Adipocyte (in vitro differentiated cells): ENCODE measurements around the gene GBF1.
A peak's percentile ranks its signal among the peaks of the same experiment; 100 is the strongest.
"Not testable (repeated sequence)": the region's sequence is repeated elsewhere in the genome, so short reads cannot be mapped to it uniquely, and the experiment has no call there.

Experiments
- DNase-seq: peaks from one replicate; pipeline ENCODE4 v3.0.0-alpha.2; 2015; ENCODE audit warnings: low read depth
- H3K27me3 ChIP-seq: replicated peaks from 2 replicates; pipeline ENCODE4 v1.7.0; 2013; ENCODE audit warnings: mild to moderate bottlenecking, low read length, moderate library complexity; ENCODE audit not compliant: control insufficient read depth, insufficient read depth
- H3K36me3 ChIP-seq: 2 replicates; pipeline ENCODE4 v1.7.0; 2013; ENCODE audit warnings: low read length, mild to moderate bottlenecking, moderate library complexity; ENCODE audit not compliant: control insufficient read depth, insufficient read depth, severe bottlenecking
- H3K4me1 ChIP-seq: 2 replicates; pipeline ENCODE4 v1.7.0; 2013; ENCODE audit warnings: mild to moderate bottlenecking, low read length, moderate library complexity; ENCODE audit not compliant: control insufficient read depth, insufficient read depth
- H3K4me3 ChIP-seq: 2 replicates; pipeline ENCODE4 v1.7.0; 2013; ENCODE audit warnings: mild to moderate bottlenecking, low read length, moderate library complexity
- H3K9ac ChIP-seq: 2 replicates; pipeline ENCODE4 v1.7.0; 2013; ENCODE audit warnings: mild to moderate bottlenecking, low read length, moderate library complexity
- H3K9me3 ChIP-seq: 2 replicates; pipeline ENCODE4 v1.7.0; 2013; ENCODE audit warnings: mild to moderate bottlenecking, low read length, moderate library complexity; ENCODE audit not compliant: control insufficient read depth

GBF1 gene

GRCh38 chr10:102289356-102289755, 44.0 kb downstream of the GBF1 start:
- no peak for DNase-seq
- Histone ChIP-seq H3K27me3 (no peaks in the 10 kb centered on the region), H3K4me1 (peaks cover 4% of the 10 kb centered on the region), H3K36me3 (no peaks in the 10 kb centered on the region), H3K9me3 (no peaks in the 10 kb centered on the region), H3K9ac (no peak overlapping the region), H3K4me3 (no peak overlapping the region)

GRCh38 chr10:102289840-102290239, 44.5 kb downstream of the GBF1 start:
- Histone ChIP-seq H3K9ac (no peak overlapping the region), H3K36me3 (no peaks in the 10 kb centered on the region), H3K9me3 (no peaks in the 10 kb centered on the region), H3K4me1 (peaks cover 4% of the 10 kb centered on the region), H3K4me3 (no peak overlapping the region), H3K27me3 (no peaks in the 10 kb centered on the region)
- DNase-seq: no peak

DNA sequence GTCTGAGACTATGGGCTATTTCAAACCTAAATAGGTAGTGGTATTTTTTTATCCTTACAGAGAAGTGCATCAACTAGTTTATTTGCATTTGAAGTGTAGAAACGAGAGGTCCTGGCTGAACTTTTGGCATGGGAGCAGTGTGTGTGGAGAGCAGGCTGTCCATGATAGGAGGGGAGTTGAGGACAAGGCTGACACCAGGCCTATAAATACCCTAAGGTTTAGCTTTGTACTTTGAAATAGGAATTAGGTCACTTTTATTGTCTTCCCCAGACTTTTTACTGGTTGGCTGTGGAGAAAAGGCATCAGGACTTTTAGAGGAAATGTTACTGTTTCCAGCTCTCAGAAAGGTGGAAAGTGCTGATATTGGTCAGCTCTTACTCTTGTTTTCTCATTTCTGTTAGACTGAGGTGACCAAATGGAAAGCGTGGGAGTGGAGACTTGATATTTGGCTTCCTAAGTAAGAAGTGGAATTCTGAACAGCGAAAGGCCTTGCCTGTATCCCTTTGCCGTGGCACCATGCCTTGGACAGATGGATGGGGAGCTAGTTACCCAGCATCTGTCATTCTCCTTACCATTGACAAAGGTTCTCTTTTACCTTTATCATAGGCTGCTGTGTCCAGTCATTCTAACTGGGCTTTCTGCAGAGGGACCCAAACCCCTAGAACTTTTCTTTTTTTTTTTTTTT, 46.0 kb downstream of the GBF1 start:
- no peaks in the 10 kb centered on the region for H3K27me3 ChIP-seq
- no peak overlapping the region for H3K4me3 ChIP-seq
- peaks cover 4% of the 10 kb centered on the region for H3K4me1 ChIP-seq
- no peak for DNase-seq
- no peaks in the 10 kb centered on the region for H3K9me3 ChIP-seq
- H3K9ac ChIP-seq: no peak overlapping the region
- H3K36me3 ChIP-seq: no peaks in the 10 kb centered on the region

DNA sequence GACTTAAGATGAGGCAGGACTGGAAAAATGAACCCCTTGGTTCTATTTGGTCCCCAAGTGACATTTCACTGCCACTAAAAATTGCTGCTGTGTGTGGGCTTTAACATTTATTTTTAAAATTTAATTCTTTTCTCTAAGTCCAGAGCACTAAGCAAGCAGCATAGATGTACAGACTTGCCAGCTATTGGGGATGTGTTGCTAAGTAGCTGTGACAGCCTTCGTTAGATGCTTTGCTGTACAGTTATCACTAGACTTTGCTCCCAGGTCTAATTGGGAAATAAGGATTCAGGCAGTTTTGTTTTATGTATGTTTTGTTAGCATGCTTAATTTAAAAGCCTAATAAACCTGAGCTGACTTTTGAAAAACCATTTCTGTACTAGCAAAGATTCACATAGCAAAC, 51.8 kb downstream of the GBF1 start:
- H3K4me1 ChIP-seq: peaks cover 10% of the 10 kb centered on the region
- peaks cover 9% of the 10 kb centered on the region for H3K36me3 ChIP-seq
- no peak for DNase-seq
- no peaks in the 10 kb centered on the region for H3K27me3 ChIP-seq
- H3K4me3 ChIP-seq: no peak overlapping the region
- H3K9me3 ChIP-seq: no peaks in the 10 kb centered on the region
- H3K9ac ChIP-seq: no peak overlapping the region

DNA sequence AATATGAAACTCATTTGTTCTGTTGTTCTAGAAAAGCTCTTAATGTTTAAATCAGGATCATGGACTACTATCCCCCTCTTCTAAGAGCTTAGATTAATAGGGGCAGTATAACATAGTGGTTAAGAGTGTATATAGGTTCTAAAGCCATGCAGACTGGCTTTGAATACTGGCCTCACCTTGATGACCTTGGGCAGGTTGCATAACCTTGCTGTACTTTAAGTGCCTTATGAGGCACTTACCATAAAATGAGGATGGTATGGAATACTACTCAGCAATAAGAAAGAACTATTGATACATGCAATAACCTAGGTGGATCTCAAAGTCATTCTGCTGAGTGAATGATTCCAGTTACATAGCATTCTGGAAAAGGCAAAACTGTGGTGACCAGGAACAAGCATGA, 53.6 kb downstream of the GBF1 start:
- Histone ChIP-seq H3K36me3 (peaks cover 9% of the 10 kb centered on the region), H3K9me3 (no peaks in the 10 kb centered on the region), H3K9ac (no peak overlapping the region), H3K4me3 (no peak overlapping the region), H3K27me3 (no peaks in the 10 kb centered on the region), H3K4me1 (peaks cover 10% of the 10 kb centered on the region)
- DNase-seq: no peak

- Histone ChIP-seq H3K9ac (no peak overlapping the region), H3K4me3 (no peak overlapping the region), H3K27me3 (no peaks in the 10 kb centered on the region), H3K36me3 (peaks cover 9% of the 10 kb centered on the region), H3K9me3 (no peaks in the 10 kb centered on the region), H3K4me1 (peaks cover 10% of the 10 kb centered on the region)
- peak; percentile 22 for DNase-seq
These were observed 54.5 kb downstream of the GBF1 start for GRCh38 chr10:102299873-102300272.

DNA sequence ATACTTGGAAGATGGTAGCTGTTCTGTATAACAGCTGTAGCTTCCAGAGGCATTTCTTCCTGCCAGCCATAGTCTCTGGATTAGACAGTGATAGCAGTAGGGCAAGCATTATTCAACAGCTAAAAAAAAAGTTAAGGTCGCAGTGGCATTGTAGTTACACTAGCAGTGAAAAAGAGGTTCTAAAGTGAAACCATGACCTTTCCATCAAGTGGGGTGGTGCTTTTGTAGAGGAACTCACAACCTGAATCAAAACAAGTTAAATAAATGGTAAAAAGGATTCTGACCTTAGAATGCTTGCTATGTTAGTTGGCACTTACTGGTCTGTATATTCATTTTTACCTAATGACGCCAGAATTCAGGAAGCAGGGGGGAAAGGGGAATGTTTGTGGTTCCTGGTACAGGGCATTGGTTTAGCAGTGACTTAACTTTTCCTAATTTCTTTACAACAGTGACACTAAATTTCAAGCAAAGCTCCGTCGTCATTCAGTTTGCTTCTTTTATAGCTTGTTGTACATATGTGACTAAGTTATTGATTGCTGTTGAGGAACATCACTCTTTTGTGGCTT, 55.0 kb downstream of the GBF1 start:
- DNase-seq: peak; percentile 61
- H3K9me3 ChIP-seq: no peaks in the 10 kb centered on the region
- no peak overlapping the region for H3K9ac ChIP-seq
- no peaks in the 10 kb centered on the region for H3K27me3 ChIP-seq
- no peak overlapping the region for H3K4me3 ChIP-seq
- peaks cover 10% of the 10 kb centered on the region for H3K4me1 ChIP-seq
- H3K36me3 ChIP-seq: peaks cover 9% of the 10 kb centered on the region

DNA sequence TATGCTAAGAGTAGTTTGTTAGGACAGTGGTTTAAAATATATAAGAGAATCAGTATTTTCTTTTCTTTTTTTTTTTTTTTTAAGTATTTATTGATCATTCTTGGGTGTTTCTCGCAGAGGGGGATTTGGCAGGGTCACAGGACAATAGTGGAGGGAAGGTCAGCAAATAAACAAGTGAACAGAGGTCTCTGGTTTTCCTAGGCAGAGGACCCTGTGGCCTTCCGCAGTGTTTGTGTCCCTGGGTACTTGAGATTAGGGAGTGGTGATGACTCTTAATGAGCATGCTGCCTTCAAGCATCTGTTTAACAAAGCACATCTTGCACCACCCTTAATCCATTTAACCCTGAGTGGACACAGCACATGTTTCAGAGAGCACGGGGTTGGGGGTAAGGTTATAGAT, 55.6 kb downstream of the GBF1 start:
- not testable (repeated sequence) for DNase-seq, H3K27me3 ChIP-seq, H3K9ac ChIP-seq, H3K9me3 ChIP-seq, H3K36me3 ChIP-seq, H3K4me3 ChIP-seq
- H3K4me1 ChIP-seq: peaks cover 10% of the 10 kb centered on the region

DNA sequence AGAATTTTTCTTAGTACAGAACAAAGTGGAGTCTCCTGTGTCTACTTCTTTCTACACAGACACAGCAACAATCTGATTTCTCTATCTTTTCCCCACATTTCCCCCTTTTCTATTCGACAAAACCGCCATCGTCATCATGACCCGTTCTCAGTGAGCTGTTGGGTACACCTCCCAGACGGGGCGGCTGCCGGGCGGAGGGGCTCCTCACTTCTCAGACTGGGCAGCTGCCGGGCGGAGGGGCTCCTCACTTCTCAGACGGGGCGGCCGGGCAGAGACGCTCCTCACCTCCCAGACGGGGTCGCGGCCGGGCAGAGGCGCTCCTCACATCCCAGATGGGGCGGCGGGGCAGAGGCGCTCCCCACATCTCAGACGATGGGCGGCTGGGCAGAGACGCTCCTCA, 56.0 kb downstream of the GBF1 start:
- DNase-seq, H3K36me3 ChIP-seq, H3K27me3 ChIP-seq, H3K9me3 ChIP-seq, H3K4me3 ChIP-seq, H3K9ac ChIP-seq: not testable (repeated sequence)
- H3K4me1 ChIP-seq: peaks cover 10% of the 10 kb centered on the region

- Histone ChIP-seq H3K9ac (no peak overlapping the region), H3K4me1 (peaks cover 10% of the 10 kb centered on the region), H3K27me3 (no peaks in the 10 kb centered on the region), H3K9me3 (no peaks in the 10 kb centered on the region), H3K36me3 (peaks cover 9% of the 10 kb centered on the region), H3K4me3 (no peak overlapping the region)
- DNase-seq: no peak
These were observed 57.3 kb downstream of the GBF1 start for GRCh38 chr10:102302611-102303010.

GRCh38 chr10:102306006-102306405, 60.7 kb downstream of the GBF1 start:
- Histone ChIP-seq H3K4me1 (peaks cover 7% of the 10 kb centered on the region), H3K9me3 (no peaks in the 10 kb centered on the region), H3K4me3 (no peak overlapping the region), H3K9ac (no peak overlapping the region), H3K27me3 (no peaks in the 10 kb centered on the region), H3K36me3 (peaks cover 6% of the 10 kb centered on the region)
- no peak for DNase-seq

DNA sequence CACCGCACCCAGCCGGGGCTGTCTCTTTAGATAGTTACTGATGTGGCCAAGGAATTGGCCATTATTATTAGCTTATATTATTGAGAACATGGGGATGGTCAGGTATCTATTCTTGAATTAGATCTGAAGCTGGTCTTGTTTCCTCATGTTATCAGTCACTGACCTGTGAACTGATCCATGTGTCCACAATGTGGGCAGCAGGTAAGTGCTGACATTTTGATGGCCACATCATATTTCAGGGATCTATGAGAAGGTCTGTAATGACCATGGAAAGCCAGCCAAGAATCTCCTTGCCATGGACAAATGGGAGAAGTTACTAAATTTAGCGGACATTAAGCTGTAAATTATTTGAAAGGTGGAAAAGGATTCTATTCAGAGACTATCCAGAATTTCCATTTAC, 61.4 kb downstream of the GBF1 start:
- Histone ChIP-seq H3K9ac (no peak overlapping the region), H3K36me3 (peaks cover 6% of the 10 kb centered on the region), H3K4me1 (peaks cover 14% of the 10 kb centered on the region), H3K27me3 (no peaks in the 10 kb centered on the region), H3K4me3 (no peak overlapping the region), H3K9me3 (no peaks in the 10 kb centered on the region)
- DNase-seq: no peak
